IPS DF 4.7 (cell line): ENCODE data around the gene SLC25A5.
"Not testable (repeated sequence)": the region's sequence is repeated elsewhere in the genome, so short reads cannot be mapped to it uniquely, and the experiment has no call there.

ENCODE experiments used
- DNase-seq: peaks from one replicate; pipeline ENCODE4 v3.0.0-alpha.2; 2013; ENCODE audit warnings: low spot score; ENCODE audit errors: extremely low read depth

The SLC25A5 gene

DNA sequence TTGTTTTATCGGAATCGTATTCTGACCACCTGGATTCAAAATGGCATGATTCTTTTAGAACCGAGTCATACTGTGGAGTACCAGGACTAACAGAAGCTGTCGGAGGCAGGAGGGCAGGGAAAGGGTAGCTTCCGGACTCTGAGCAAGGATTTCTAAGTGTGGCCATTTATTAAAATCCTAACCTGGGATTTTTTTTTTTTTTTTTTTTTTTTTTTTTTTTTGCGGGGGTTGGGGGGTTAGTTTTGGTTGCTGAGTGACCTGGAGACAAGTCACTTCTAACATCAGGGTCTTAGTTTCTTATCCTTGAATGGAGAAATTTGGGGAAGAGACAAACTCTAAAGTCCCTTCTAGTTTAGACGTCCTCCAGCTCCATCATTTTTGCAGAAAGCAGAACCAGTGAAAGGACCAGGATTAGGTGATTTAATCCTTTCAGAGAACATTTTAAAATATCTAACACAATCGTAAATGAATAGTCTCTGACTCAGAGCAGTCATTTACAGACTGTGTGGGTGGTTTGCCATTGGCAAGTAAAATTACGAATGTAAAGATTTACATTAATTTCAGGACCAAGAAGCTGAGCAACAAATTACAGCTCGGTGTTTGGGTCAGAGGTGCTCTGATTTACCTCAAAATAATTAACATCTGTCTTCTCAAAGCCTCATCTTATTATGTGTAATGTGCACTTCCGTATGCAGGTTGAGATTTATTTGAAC, 7.3 kb downstream of the SLC25A5 start:
- DNase-seq, result no peak

- no peak for DNase-seq
Measured at GRCh38 chrX:119477812-119478232, 9.6 kb downstream of the SLC25A5 start.

DNA sequence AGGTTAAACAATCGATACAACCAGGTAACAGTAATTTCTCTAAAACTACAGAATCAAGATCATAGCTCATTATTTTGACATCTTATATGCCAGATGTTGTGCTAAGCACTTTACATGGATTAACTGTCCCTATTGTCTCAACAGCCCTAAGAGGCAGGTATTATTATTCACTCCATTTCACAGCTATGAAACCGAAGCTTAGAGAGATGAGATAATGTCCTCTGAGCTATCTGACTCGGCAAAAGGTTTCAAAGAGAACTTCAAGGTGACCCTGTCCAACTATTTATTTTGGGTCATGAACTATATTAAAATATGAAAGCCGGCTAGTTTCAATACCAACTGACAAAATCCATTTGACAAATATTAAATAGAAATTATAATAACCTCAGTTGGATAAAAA, 10.3 kb downstream of the SLC25A5 start:
- no peak for DNase-seq

- no peak for DNase-seq
Measured at GRCh38 chrX:119479845-119480244, 11.6 kb downstream of the SLC25A5 start.

DNA sequence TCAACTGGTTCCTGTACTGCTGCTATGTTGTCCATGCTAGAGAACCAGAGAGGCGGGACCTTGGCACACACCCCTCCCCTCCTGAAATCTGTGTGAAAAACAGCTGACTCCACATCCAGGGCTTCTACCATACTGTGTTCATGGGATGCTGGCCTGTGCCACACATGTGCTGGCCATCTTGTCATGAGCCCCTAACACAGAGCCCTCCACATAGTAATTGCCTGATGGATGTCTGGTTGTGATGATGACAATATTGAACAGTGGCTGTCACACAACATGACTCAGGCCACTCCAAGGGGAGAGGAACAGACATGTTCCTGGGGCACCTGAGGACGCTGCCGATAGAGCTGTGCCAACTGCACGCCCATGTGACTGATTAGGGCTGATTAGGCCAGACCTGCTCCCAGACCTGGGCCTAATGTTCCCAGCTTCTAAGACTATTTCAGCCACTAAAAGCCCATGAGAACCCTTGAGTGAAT, 13.1 kb downstream of the SLC25A5 start:
- no peak for DNase-seq

- DNase-seq, result no peak
Measured at GRCh38 chrX:119482041-119482440, 13.8 kb downstream of the SLC25A5 start.

DNA sequence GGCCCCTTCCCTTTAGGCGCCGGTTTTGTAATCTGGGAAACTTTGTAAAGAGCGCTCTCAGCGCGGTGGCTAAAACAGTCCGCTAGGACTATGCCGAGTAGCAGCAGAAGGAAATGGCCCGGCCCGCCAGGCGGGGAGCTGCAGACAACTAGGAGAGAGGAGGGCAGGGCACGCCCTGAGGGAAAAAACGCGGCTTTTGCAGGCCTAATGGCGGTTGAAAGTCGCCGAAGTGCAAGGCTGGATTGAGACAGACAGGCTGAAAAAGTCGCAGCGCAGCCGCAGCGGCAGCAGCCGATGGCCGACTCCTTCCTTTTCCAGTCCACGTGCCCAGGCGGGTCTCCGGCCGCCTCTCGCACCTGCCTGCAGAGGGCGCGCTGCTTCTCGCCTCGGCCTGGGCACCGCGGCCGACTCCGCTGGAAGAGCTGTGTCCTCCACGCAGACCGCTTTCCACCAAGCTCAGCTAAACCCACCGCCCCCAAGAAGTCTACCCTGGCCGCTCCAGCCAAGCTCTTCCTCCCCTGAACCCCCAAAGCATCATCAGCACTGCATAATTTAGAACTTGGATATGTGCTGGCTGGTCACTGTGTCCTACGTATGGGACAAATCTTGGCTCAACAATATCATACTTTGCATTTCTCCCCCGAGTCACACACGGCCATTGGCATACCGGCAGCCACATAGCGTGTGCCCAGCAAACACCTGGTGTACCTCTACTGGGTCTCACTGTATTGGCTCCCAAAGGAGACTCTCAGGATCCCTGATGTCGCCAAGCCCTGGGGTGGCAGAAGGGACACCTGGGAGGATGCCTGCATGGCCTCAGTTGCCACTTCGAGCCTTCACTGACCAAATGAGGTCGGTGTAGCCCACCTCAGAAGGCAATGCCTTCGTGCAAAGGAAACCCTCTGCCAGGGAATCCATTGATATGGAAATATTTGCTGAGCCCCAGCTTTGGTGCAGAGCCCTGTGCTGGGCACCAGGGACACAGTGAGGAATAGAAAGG, 14.5 kb downstream of the SLC25A5 start:
- no peak for DNase-seq

DNA sequence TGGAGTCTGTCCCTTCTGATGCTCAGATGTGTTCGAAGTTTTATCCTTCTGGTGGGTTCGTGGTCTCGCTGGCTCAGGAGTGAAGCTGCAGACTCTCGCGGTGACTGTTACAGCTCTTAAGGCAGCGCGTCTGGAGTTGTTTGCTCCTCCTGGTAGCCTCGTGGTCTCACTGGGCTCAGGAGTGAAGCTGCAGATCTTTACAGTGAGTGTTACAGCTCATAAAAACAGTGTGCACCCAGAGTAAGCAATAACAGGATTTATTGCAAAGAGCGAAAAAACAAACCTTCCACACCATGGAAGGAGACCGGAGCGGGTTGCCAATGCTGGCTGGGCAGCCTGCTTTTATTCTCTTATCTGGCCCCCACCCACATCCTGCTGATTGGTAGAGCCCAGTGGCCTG, 18.5 kb downstream of the SLC25A5 start:
- no peak for DNase-seq

GRCh38 chrX:119487766-119488165, 19.5 kb downstream of the SLC25A5 start:
- DNase-seq, result not testable (repeated sequence)

DNA sequence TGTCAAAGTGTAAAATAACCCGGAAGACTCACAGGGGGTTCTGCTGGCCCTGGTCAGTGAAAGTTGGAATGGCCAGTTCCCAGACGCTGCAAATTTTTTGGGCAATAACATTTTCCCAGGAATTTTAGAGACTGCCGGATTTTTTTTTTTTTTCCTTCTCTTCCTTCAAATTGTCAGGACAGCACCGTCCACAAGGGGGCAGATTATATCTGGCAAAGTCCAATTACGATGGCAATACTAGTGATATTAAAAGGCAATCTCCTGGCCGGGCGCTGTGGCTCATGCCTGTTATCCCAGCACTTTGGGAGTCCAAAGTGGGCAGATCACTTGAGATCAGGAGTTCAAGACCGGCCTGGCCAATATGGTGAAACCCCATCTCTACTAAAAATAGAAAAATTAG, 20.5 kb downstream of the SLC25A5 start:
- DNase-seq, result no peak

DNA sequence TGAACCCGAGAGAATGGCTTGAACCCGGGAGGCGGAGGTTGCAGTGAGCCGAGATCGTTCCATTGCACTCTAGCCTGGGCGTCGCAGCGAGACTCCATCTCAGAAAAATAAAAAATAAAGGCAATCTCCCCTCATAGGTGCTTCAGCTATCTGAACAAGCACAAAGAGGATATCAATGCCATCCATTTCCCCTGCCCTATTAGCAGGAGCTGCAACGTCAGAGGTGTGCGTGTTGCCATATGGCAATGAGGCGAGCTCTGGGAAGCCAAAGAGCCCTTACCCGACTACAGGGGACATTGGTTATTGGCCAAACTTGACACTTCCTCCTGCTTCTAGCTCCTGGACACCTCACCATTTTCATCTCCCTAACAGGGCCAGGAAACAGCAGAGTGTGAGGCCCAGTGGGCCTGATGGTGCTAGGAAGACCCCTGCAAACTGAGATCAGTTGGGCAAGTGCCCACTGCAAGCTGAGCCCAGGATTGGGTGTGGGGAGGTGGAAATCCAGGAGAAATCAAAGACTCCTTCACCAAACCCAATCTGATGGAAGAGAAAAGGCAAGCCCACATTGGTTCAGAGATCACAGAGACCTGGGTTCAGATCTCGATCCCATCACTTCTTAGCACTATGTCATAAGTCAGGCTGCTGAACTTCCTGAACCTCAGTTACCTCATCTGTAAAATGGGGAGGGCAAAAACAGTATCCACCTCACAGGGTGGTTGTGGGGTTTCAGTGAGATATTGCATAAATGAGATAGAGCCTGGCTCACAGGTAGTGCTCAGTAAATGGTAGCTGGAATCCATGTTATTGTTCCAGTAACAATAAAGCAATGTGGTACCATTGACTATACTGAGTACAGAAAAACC, 21.2 kb downstream of the SLC25A5 start:
- no peak for DNase-seq

GRCh38 chrX:119492463-119492862, 24.2 kb downstream of the SLC25A5 start:
- DNase-seq, result no peak

DNA sequence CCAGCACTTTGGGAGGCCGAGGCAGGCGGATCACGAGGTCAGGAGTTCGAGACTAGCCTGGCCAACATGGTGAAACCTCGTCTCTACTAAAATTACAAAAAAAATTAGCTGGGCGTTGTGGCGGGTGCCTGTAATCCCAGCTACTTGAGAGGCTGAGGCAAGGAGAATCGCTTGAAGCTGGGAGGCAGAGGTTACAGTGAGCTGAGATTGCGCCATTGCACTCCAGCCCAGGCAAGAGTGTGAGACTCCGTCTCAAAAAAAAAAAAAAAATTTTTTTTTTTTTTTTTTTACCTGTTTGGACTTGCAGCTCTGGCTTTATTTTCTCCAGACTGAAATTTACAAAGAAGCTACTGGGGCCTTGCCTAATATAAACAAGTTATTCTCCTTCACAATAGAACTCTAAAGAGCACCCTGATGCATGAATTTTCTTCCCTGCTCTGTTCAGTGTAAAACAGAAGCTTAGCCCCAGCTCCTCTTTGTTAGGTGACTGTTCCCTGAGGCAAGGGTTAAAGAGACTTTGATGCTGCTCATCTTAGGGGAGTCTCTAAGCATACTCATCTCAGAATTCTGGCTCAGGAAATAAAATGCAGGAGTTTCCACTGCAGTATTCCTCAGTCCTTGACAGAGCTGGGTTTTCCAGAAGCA, 25.7 kb downstream of the SLC25A5 start:
- DNase-seq, result not testable (repeated sequence)

DNA sequence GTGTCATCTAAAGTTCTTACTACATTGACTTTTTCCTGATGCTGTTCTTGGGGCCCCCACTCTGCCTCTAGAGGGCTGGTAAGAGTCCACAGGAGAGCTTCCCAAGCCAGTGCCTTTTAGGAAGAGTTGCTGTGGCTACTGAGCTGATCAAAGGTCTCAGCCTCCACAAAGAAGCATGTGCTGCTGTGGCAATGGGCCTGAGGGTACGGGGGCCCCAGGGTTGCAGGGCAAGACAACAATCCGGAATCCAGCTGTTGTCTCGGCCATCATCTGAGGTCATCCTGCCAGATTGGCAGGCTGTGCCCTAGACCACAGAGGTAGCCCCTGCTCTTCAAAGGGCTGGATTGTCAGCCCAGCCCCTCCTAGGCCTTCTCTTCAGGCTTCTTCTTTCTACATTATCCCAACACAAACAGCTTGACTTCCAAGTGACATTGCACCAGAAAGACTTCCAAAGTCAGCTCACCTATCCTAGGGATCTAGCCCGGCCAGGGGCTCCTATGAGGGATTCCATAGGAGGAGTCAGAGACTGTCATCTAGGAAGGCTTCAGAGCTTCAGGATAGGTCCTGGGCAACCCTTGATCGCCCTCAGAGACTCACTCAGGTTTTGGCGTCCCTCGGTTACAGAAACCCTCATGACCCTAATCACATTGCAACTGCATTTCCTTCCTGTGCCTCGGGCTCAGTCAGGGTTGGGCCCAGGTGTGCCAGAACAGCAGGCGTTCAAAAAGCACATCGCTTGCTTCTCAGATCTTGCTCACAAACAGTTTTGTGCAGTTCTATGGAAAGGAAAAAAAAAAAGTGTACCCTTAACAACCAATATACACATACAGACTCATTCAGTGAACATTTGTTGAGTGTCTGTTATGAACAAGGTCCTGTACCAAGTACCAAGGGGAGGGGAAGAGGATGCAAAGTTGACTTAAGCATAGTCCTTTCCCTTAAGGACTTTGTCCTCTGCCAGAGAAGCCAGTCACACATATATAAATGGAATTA, 27.8 kb downstream of the SLC25A5 start:
- no peak for DNase-seq

- DNase-seq, result no peak
Measured at GRCh38 chrX:119497185-119497584, 28.9 kb downstream of the SLC25A5 start.

- no peak for DNase-seq
Measured at GRCh38 chrX:119500061-119500800, 32.0 kb downstream of the SLC25A5 start.

DNA sequence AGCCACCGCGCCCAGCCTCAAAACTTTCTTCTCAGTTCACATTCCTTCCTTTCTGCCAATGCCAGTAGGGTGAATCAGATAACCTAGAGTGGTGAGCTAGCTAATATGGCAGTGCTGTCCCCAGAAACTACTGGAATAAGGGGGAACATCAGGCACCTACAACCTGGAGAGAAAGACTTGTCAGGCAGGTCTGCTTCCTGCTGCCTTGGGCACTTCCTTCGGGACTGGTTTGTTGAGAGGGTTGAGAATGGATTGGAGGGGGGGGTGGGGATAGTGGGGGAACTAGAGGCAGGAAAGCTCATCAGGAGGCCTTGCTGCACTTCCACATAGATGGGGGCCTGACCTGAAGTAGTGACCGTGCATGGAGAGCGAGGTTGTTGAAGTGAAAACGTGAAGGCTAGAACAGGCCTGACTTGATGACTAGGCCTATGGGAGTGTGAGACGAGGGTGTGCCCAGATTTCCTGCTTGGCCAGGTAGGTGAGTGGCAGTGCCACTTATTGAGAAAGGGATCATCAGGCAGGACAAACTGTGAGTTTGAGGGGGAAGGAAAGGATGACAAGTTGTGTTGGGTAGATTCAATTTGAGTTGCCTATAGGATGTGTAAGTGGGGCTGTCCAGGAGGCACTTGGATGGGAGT, 33.4 kb downstream of the SLC25A5 start:
- no peak for DNase-seq

DNA sequence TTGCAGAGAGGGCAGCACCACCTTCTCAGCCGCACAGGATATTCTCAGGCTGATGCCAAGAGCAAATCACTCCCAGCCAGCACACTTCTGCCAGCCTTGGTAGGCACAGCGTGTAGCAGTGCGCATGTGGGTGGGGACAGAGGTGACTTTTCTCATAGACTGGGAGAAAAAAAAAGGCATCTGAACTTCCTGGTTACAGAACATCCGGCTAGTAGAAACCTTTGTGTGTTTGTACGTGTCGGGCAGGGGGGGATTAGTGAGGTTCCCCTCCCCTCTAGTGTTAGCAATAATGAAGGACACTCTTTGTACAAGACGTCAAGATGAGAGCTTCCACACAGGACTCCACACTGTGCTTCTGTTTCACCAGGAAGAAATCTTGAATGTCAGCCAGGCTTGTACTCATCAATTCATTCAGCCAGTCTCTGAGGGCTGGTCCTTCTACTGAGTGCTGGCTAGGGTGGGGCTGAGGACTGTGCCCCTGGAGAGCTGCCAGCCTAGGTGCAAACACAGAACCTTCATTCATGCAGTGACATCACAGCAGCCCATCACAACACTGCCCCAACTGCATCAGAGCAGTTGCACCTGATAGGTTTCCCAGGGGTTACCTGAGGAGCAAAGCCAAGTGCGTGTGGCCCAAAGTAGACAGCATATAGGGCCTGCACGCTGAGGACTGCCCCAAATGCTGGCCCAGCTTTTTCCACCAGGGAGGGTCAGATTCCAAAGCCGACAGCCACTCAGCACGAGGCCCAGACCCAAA, 34.7 kb downstream of the SLC25A5 start:
- no peak for DNase-seq
